WI38 (cell line): ENCODE measurements around the gene SCN7A.
A peak's percentile ranks its signal among the peaks of the same experiment; 100 is the strongest.
"Not testable (repeated sequence)": the region's sequence is repeated elsewhere in the genome, so short reads cannot be mapped to it uniquely, and the experiment has no call there.

Experiments
- H3K4me3 ChIP-seq: 2 replicates; pipeline ENCODE4 v1.5.1; 2011; ENCODE audit warnings: low read depth, mild to moderate bottlenecking, control low read depth, low read length
- TF ChIP-seq, protein P1 (sequence below): IDR thresholded peaks from 2 replicates; pipeline ENCODE4 v1.5.1; 2012; ENCODE audit warnings: low read depth, mild to moderate bottlenecking, control low read depth, low read length

The SCN7A gene

DNA sequence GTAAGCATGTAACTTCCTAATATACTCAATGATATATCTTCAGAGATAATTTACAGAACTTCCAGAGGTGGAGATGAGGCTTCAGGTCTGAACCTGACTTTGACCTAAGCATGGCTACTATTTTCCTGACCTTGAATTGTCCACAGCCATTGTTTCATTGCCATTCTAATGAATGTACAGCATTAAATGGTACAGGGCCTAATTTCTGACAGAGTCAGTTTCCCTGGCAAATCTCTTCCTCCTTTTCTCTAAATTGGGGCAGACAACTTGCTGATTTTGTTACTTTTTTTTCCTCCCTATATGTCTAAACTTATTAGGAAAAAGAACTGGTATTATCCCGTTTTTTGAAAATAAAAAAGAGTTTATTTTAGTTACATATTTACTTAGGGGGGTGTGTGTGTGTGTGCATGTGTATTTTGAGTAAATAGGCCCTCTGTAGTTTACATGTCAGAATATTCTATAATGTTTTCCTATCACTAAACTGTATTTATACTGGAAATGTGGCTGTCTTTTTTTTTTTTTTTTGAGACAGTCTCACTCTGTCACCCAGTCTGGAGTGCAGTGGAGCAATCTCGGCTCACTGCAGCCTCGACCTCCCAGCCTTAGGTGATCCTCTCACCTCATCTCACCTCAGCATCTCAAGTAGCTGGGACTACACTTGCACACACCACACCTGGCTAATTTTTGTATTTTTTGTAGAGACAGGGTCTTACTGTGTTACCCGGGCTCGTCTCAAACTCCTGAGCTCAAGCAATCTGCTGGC, 75.0 kb downstream of the SCN7A start:
- TF ChIP-seq, protein P1, sequence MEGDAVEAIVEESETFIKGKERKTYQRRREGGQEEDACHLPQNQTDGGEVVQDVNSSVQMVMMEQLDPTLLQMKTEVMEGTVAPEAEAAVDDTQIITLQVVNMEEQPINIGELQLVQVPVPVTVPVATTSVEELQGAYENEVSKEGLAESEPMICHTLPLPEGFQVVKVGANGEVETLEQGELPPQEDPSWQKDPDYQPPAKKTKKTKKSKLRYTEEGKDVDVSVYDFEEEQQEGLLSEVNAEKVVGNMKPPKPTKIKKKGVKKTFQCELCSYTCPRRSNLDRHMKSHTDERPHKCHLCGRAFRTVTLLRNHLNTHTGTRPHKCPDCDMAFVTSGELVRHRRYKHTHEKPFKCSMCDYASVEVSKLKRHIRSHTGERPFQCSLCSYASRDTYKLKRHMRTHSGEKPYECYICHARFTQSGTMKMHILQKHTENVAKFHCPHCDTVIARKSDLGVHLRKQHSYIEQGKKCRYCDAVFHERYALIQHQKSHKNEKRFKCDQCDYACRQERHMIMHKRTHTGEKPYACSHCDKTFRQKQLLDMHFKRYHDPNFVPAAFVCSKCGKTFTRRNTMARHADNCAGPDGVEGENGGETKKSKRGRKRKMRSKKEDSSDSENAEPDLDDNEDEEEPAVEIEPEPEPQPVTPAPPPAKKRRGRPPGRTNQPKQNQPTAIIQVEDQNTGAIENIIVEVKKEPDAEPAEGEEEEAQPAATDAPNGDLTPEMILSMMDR, result no peak
- no peak overlapping the region for H3K4me3 ChIP-seq

DNA sequence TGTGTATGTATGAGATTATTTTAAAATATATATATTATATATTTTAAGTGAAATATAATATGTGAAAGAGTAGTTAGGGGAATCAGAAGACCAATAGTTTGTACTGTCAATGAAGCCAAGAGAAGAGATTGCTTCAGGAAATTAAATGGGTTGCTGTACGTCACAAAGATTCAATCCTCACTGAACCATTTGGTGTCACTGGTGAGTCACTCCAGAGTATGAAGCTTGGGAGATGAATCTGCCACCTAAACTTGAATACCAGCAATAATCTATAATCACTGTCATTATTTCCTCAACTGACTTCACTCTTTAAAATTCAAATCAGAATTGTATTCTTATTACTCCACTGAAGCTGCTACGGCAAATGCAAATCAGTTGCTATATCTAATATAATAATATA, 76.4 kb downstream of the SCN7A start:
- no peak overlapping the region for H3K4me3 ChIP-seq
- TF ChIP-seq, protein P1, result no peak

DNA sequence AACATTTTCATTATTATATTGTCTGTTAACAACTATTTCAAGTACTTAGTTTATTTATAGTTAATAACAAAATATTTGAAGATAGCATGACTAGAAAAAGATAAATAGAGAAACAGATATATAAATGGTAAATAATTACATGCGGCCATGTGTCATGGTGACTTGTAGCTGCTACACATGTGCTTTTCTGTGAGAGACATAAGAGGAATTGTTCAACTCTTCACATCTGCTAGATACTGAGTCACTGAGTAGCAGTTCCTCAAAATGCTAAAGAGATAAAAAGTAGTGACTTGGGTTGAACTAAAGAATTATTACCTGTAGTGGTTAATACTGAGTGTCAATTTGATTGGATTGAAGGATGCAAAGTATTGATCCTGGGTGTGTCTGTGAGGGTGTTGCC, 80.8 kb downstream of the SCN7A start:
- H3K4me3 ChIP-seq, result no peak overlapping the region
- TF ChIP-seq, protein P1, result no peak

DNA sequence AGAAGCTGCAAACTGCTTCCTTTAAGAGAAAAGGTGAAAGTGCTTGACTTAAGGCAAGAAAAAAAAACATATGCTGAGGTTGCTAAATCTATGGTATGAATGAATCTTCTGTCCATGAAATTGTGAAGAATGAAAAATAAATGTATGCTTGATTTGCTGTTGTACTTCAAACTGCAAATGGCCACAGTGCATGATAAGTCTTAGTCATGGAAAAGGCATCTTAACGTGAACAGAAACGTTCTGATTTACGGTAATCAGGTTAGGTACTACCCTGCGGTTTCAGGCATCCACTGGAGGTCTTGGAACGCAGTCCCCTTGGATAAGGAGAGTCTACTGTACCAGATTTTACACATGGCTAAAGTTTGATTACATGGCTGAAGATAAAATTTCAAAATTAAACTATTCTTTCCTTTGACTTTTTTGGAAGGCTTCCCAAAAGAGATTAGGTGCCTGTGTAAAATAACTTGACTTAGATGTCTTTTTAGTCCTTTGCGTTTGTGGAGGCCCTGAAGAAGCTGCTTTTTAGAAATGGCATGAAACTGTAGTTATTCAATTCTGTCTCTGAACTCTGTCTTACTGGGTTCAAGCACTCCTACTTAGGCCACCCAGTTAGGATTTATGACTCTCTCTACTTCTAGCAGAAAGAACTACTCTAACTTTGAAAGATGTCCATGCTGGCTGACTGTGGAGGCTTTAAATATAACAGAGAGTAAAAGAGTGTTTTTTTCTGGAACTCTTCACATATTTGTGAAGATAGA, 82.4 kb downstream of the SCN7A start:
- TF ChIP-seq, protein P1, result no peak

DNA sequence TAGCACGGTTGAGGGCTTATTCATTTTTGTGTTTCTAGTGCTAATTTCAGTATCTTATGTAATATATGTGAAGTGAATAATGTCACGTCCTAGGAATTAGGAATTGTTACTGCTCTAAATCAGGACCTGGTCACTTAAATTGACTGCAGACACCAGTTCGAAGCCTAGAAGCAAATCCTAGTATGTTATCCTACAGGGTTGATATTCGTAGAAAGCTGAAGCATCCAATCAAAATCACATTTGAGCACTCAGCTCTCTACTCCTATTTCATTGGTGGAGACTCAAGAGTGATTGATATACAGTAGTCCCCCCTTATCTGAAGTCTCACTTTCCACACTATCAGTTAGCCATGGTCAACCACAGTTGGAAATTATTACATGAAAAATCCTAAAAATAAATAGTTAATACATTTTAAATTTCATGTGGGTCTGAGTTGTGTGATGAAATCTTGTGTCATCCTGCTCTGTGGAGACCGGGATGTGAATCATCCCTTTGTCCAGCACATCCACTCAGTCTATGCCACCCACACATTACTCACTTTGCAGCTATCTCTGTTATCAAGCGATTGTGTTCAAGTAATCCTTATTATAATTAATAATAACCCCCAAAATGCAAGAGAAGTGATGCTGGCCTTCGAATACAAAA, 83.1 kb downstream of the SCN7A start:
- 0 out of 2 replicates have a peak overlapping the region, but pooled peaks have one; percentile 4 for H3K4me3 ChIP-seq

More for the DNA sequence above, 82.4 kb downstream of the SCN7A start:
- 0 out of 2 replicates have a peak overlapping the region, but pooled peaks have one; percentile 4 for H3K4me3 ChIP-seq

DNA sequence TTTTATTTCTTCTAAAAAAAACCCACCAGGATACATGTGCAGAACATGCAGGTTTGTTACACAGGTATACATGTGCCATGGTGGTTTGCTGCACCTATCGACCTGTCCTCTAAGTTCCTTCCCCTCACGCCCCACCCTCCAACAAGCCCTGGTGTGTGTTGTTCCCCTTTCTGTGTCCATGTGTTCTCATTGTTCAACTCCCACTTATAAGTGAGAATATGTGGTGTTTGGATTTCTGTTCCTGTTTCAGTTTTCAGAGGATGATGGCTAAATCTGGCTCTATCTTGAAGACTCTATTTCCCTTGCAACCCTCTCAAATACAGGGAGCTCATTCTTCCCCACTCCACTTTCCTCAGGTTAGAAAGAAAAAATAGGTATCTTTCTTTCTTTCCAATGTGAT, 86.3 kb downstream of the SCN7A start:
- H3K4me3 ChIP-seq, result not testable (repeated sequence)

More for the DNA sequence above, 83.1 kb downstream of the SCN7A start:
- TF ChIP-seq, protein P1, result no peak

DNA sequence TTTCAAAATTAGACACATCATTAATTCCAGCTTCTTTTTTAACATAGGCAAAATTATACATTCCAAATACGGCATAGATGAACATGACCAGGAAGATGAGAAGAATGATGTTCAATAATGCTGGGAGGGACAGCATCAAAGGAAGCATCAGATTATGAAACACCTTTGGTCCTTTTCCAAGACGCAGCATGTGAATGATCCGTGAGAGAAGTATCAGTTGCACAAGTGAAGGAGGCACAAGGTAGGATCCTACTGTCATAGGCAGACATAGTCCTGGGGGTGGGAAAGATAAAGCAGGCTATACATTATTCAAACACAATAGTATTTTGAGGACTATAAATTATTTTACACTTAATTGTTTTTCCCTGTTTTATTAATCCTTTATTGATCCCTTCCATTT, 87.7 kb downstream of the SCN7A start:
- no peak overlapping the region for H3K4me3 ChIP-seq
- TF ChIP-seq, protein P1, result no peak
